HCT116 (cell line): ENCODE results near the gene TOX2. TPM values are rescaled to one million over a fixed set of nuclear protein-coding genes. Genes with fewer than 3 reads are reported as not detected.

ENCODE experiments used
- ATAC-seq: fragments of 200-7000 bp; cut with Tn5 transposase; 2 replicates; pipeline ENCODE4 v1.9.1; 2020; ENCODE audit warnings: mild to moderate bottlenecking, moderate library complexity
- BruUV-seq: library from RNA; stranded (reverse); fragments of 400-500 nt; replicated peaks from 2 replicates; lab custom pipeline; 2021; lab: Mats Ljungman, UMichigan
- CTCF ChIA-PET: fragments of 300-600 bp; sonication (Branson Sonifier 250); formaldehyde crosslinking; loops from one replicate; lab custom pipeline; 2021; ENCODE audit warnings: antibody characterized with exemption; lab: Charles Lee
- POLR2A ChIA-PET: fragments of 300-600, 350-600 bp; sonication (Branson Sonifier 250); formaldehyde crosslinking; loops from one replicate; lab custom pipeline; 2021; ENCODE audit warnings: antibody characterized with exemption; lab: Charles Lee
- RAD21 ChIA-PET, 2 experiments: fragments of 300-600 bp; sonication (Branson Sonifier 250); formaldehyde crosslinking; loops; one replicate each; lab custom pipeline; 2023; ENCODE audit warnings: low total read pairs in 2 of 2; ENCODE audit not compliant: uncharacterized antibody in 2 of 2, unreplicated experiment in 2 of 2, low non-redundant PET in 1 of 2; lab: Charles Lee
- DNase-seq: peaks from one replicate; pipeline ENCODE4 v3.0.0-alpha.2; 2010; ENCODE audit warnings: low read depth, low spot score
- H2AFZ ChIP-seq: fragments of 200-600 bp; shearing (Covaris generic), sonication (generic); 2 replicates; pipeline ENCODE4 v1.6.1; 2017; ENCODE audit warnings: low read depth, mixed run types, mixed read lengths, antibody characterized with exemption, low read length; ENCODE audit not compliant: poor library complexity, severe bottlenecking
- H3K27ac ChIP-seq: 2 replicates; pipeline ENCODE4 v1.5.1; 2012; ENCODE audit warnings: low read depth, low read length
- H3K27me3 ChIP-seq: fragments of 200-600 bp; sonication (generic); 2 replicates; pipeline ENCODE4 v1.6.1; 2016; ENCODE audit warnings: mixed run types, low read length, mixed read lengths; ENCODE audit not compliant: insufficient read depth
- H3K36me3 ChIP-seq, 2 experiments: fragments of 200-500 bp in 1 of 2; fragments of 200-600 bp in 1 of 2; sonication (Bioruptor generic) in 1 of 2; sonication (generic) in 1 of 2; 2 replicates each; pipeline versions ENCODE4 v1.5.1 to v1.6.1; 2014 to 2016; ENCODE audit warnings: low read length in 2 of 2, inconsistent platforms in 1 of 2, mixed read lengths in 1 of 2, mixed run types in 1 of 2; ENCODE audit not compliant: insufficient read depth in 2 of 2, control insufficient read depth in 1 of 2
- H3K4me1 ChIP-seq, 2 experiments: fragments of 200-600 bp in 1 of 2; sonication (generic) in 1 of 2; 2 replicates each; pipeline versions ENCODE4 v1.5.1 to v1.6.1; 2012 to 2017; ENCODE audit warnings: low read length in 2 of 2, inconsistent platforms in 1 of 2, mild to moderate bottlenecking in 1 of 2, mixed read lengths in 1 of 2, mixed run types in 1 of 2, moderate library complexity in 1 of 2; ENCODE audit not compliant: insufficient read depth in 2 of 2, control insufficient read depth in 1 of 2
- H3K4me2 ChIP-seq: fragments of 200-600 bp; sonication (generic); 2 replicates; pipeline ENCODE4 v1.6.1; 2017; ENCODE audit warnings: mixed run types, low read length, mixed read lengths
- H3K4me3 ChIP-seq, 2 experiments: fragments of 200-600 bp in 1 of 2; sonication (generic) in 1 of 2; replicated peaks in 1 of 2; 2 replicates each; pipeline ENCODE4 v1.5.1; 2011 to 2016; ENCODE audit warnings: low read length in 2 of 2, control low read depth in 1 of 2, low read depth in 1 of 2, mild to moderate bottlenecking in 1 of 2, mixed read lengths in 1 of 2, mixed run types in 1 of 2
- H3K79me2 ChIP-seq: fragments of 200-600 bp; sonication (generic); 2 replicates; pipeline ENCODE4 v1.6.1; 2017; ENCODE audit warnings: mild to moderate bottlenecking, mixed run types, low read length, moderate library complexity, mixed read lengths; ENCODE audit not compliant: insufficient read depth
- H3K9ac ChIP-seq: fragments of 200-600 bp; sonication (generic); 2 replicates; pipeline ENCODE4 v1.6.1; 2016; ENCODE audit warnings: low read length, mixed read lengths
- H3K9me2 ChIP-seq: fragments of 200-600 bp; sonication (generic), shearing (Covaris generic); 2 replicates; pipeline ENCODE4 v1.6.1; 2017; ENCODE audit warnings: mixed run types, mild to moderate bottlenecking, moderate library complexity; ENCODE audit not compliant: insufficient read depth
- H3K9me3 ChIP-seq, 2 experiments: fragments of 200-500 bp in 1 of 2; fragments of 200-600 bp in 1 of 2; sonication (Bioruptor generic) in 1 of 2; sonication (generic) in 1 of 2; 2 replicates each; pipeline ENCODE4 v1.6.1; 2014 to 2017; ENCODE audit warnings: low read length in 2 of 2, mixed read lengths in 2 of 2, inconsistent platforms in 1 of 2, low read depth in 1 of 2, mild to moderate bottlenecking in 1 of 2, mixed run types in 1 of 2, moderate library complexity in 1 of 2; ENCODE audit not compliant: control insufficient read depth in 1 of 2, insufficient read depth in 1 of 2
- H4K20me1 ChIP-seq: fragments of 200-600 bp; sonication (generic), shearing (Covaris generic); 2 replicates; pipeline ENCODE4 v1.6.1; 2017; ENCODE audit warnings: mixed run types, mild to moderate bottlenecking, moderate library complexity; ENCODE audit not compliant: insufficient read depth
- CEBPB ChIP-seq: IDR thresholded peaks from 2 replicates; pipeline ENCODE4 v1.6.1; 2012; ENCODE audit warnings: low read depth
- EGR1 ChIP-seq: IDR thresholded peaks from 2 replicates; pipeline ENCODE4 v1.6.1; 2012; ENCODE audit warnings: low read depth
- ELF1 ChIP-seq: IDR thresholded peaks from 2 replicates; pipeline ENCODE4 v1.6.1; 2012; ENCODE audit warnings: low read depth, borderline replicate concordance
- EZH2 ChIP-seq: fragments of 200-600 bp; sonication (generic); IDR thresholded peaks from 2 replicates; pipeline ENCODE4 v1.6.1; 2017; ENCODE audit warnings: antibody characterized with exemption, mixed run types
- EZH2phosphoT487 ChIP-seq: fragments of 200-600 bp; IDR thresholded peaks from 2 replicates; pipeline ENCODE4 v1.6.1; 2018; ENCODE audit warnings: antibody characterized with exemption, borderline replicate concordance
- POLR2A ChIP-seq: IDR thresholded peaks from 2 replicates; pipeline ENCODE4 v1.7.0; 2011; ENCODE audit warnings: borderline replicate concordance; ENCODE audit not compliant: insufficient read depth, insufficient read length; ENCODE audit errors: extremely low read depth
- POLR2AphosphoS5 ChIP-seq: IDR thresholded peaks from 2 replicates; pipeline ENCODE4 v1.6.1; 2011; ENCODE audit warnings: mild to moderate bottlenecking, low read depth, low read length, moderate library complexity
- REST ChIP-seq: IDR thresholded peaks from 2 replicates; pipeline ENCODE4 v1.6.1; 2012; ENCODE audit warnings: low read depth
- SIN3A ChIP-seq: IDR thresholded peaks from 2 replicates; pipeline ENCODE4 v1.6.1; 2012; ENCODE audit warnings: low read depth
- SP1 ChIP-seq: IDR thresholded peaks from 2 replicates; pipeline ENCODE4 v1.6.1; 2012; ENCODE audit warnings: low read depth
- YY1 ChIP-seq: IDR thresholded peaks from 2 replicates; pipeline ENCODE4 v1.6.1; 2011; ENCODE audit warnings: low read length, low read depth, moderate library complexity, mild to moderate bottlenecking; ENCODE audit not compliant: insufficient replicate concordance; ENCODE audit errors: extremely low read depth
- ZFX ChIP-seq: fragments of 450-650 bp; IDR thresholded peaks from 2 replicates; pipeline ENCODE4 v1.6.1; 2017
- ZNF274 ChIP-seq: fragments of 200-500 bp; sonication (Bioruptor generic); IDR thresholded peaks from 2 replicates; pipeline ENCODE4 v1.6.1; 2014; ENCODE audit warnings: mild to moderate bottlenecking, low read depth, low read length, inconsistent platforms
- intact Hi-C: fragments of 100-400 bp; cut with micrococcal nuclease; formaldehyde crosslinking; loops from 2 replicates; pipeline ENCODE4 v1.10.0; 2022
- total RNA-seq: library from RNA; stranded (reverse); gene quantifications from one replicate; pipeline ENCODE4 v1.2.1, GENCODE V29; 2021; ENCODE audit not compliant: unreplicated experiment
- TF ChIP-seq, protein P1 (sequence below): IDR thresholded peaks from 2 replicates; pipeline ENCODE4 v1.6.1; 2012
- TF ChIP-seq, protein P2 (sequence below): IDR thresholded peaks from 2 replicates; pipeline ENCODE4 v1.6.1; 2012

TOX2 gene
- total RNA-seq, 1 experiment from 2014 or later: 39.6 TPM

GRCh38 chr20:43931976-43932375 is 17.3 kb downstream of the TOX2 start:
- BruUV-seq: no TSS peak
- Histone ChIP-seq H3K9me2 (no peaks in the 10 kb centered on the region), H3K36me3 (no peaks in the 10 kb centered on the region), H4K20me1 (no peaks in the 10 kb centered on the region), H3K4me2 (no peak overlapping the region), H3K4me1 (peaks cover 6 to 8% of the 10 kb centered on the region in 2 experiments; a peak in 2 of 4 replicates), H3K27ac (no peak overlapping the region), H3K27me3 (no peaks in the 10 kb centered on the region), H3K79me2 (peaks cover 16% of the 10 kb centered on the region), H3K9me3 (no peaks in the 10 kb centered on the region), H3K9ac (no peak overlapping the region), H2AFZ (no peak overlapping the region), H3K4me3 (no peak overlapping the region)
- ChIA-PET RAD21 (interaction anchor here in 1 of 2 experiments (0.7 kb wide), 1 partner anchor 149 kb away, joined by 3 read pairs; no protein-coding TSS in a partner anchor), CTCF (no interaction called here), POLR2A (no interaction called here)
- no peak for TF ChIP-seq ZFX
- no peak for TF ChIP-seq ZNF274
- no peak for TF ChIP-seq POLR2A
- TF ChIP-seq EGR1: no peak
- TF ChIP-seq, protein P1, sequence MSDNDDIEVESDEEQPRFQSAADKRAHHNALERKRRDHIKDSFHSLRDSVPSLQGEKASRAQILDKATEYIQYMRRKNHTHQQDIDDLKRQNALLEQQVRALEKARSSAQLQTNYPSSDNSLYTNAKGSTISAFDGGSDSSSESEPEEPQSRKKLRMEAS: no peak
- no peak for TF ChIP-seq YY1
- TF ChIP-seq SIN3A: no peak
- no peak for TF ChIP-seq POLR2AphosphoS5
- no peak for TF ChIP-seq REST
- TF ChIP-seq, protein P2, sequence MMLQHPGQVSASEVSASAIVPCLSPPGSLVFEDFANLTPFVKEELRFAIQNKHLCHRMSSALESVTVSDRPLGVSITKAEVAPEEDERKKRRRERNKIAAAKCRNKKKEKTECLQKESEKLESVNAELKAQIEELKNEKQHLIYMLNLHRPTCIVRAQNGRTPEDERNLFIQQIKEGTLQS: no peak
- TF ChIP-seq EZH2: no peak
- no peak for TF ChIP-seq SP1
- no peak for TF ChIP-seq ELF1
- TF ChIP-seq CEBPB: no peak
- no peak for TF ChIP-seq EZH2phosphoT487
- ATAC-seq (no peak), DNase-seq (no peak)
- intact Hi-C loops: no loop called here
